SK-N-SH (cell line): ENCODE measurements around the gene NR3C1. TPM values are rescaled to one million over a fixed set of nuclear protein-coding genes. Genes with fewer than 3 reads are reported as not detected.

Source experiments
- CTCF ChIA-PET: fragments of 300-600, 350-600 bp; formaldehyde crosslinking; extraction: SDS; loops from one replicate; lab custom pipeline; 2021; lab: Yijun Ruan, JAX
- POLR2A ChIA-PET: fragments of 350-600 bp; sonication (Branson Sonifier 250); formaldehyde crosslinking; extraction: SDS; loops from one replicate; lab custom pipeline; 2020; ENCODE audit warnings: antibody characterized with exemption, inconsistent platforms; lab: Yijun Ruan, JAX
- DNase-seq: peaks from one replicate; pipeline ENCODE4 v3.0.0; 2012
- H2AFZ ChIP-seq: fragments of 200-600 bp; sonication (generic); 2 replicates; pipeline ENCODE4 v1.8.1; 2016; ENCODE audit warnings: antibody characterized with exemption, mild to moderate bottlenecking, low read depth
- H3F3A ChIP-seq: fragments of 200-600 bp; sonication (generic); replicated peaks from 2 replicates; pipeline ENCODE3; 2016; ENCODE audit warnings: antibody characterized with exemption, mild to moderate bottlenecking; ENCODE audit not compliant: insufficient read depth
- H3K27ac ChIP-seq, 2 experiments: fragments of 200-500 bp in 1 of 2; fragments of 200-600 bp in 1 of 2; sonication (Bioruptor generic) in 1 of 2; sonication (generic), shearing (Covaris generic) in 1 of 2; 2 replicates each; pipeline versions ENCODE4 v1.5.1 to v1.6.1; 2014 to 2016; ENCODE audit warnings: low read depth in 2 of 2, inconsistent platforms in 1 of 2, low read length in 1 of 2, mild to moderate bottlenecking in 1 of 2, mixed read lengths in 1 of 2
- H3K27me3 ChIP-seq: fragments of 200-600 bp; sonication (generic), shearing (Covaris generic); 2 replicates; pipeline ENCODE4 v1.6.1; 2016; ENCODE audit warnings: mixed run types; ENCODE audit not compliant: insufficient read depth
- H3K36me3 ChIP-seq, 2 experiments: fragments of 200-500 bp in 1 of 2; fragments of 200-600 bp in 1 of 2; sonication (Bioruptor generic) in 1 of 2; sonication (generic) in 1 of 2; replicated peaks in 1 of 2; 2 replicates each; pipeline versions ENCODE3 to v1.5.1; 2014 to 2016; ENCODE audit warnings: low read length in 1 of 2, mild to moderate bottlenecking in 1 of 2; ENCODE audit not compliant: insufficient read depth in 2 of 2, control insufficient read depth in 1 of 2
- H3K4me1 ChIP-seq, 2 experiments: fragments of 200-500 bp in 1 of 2; fragments of 200-600 bp in 1 of 2; sonication (Bioruptor generic) in 1 of 2; sonication (generic), shearing (Covaris generic) in 1 of 2; 2 replicates each; pipeline versions ENCODE4 v1.5.1 to v1.6.1; 2014 to 2016; ENCODE audit warnings: low read depth in 1 of 2, low read length in 1 of 2, mixed run types in 1 of 2; ENCODE audit not compliant: insufficient read depth in 2 of 2, control insufficient read depth in 1 of 2
- H3K4me2 ChIP-seq: fragments of 200-600 bp; sonication (generic), shearing (Covaris generic); 2 replicates; pipeline ENCODE4 v1.6.1; 2017; ENCODE audit warnings: mixed run types
- H3K4me3 ChIP-seq, 2 experiments: fragments of 200-500 bp in 1 of 2; fragments of 200-600 bp in 1 of 2; sonication (Bioruptor generic) in 1 of 2; sonication (generic), shearing (Covaris generic) in 1 of 2; 2 replicates each; pipeline versions ENCODE4 v1.5.1 to v1.8.1; 2014 to 2016; ENCODE audit warnings: low read depth in 2 of 2, inconsistent platforms in 1 of 2, low read length in 1 of 2, mild to moderate bottlenecking in 1 of 2, mixed read lengths in 1 of 2, moderate library complexity in 1 of 2
- H3K79me2 ChIP-seq: fragments of 200-600 bp; sonication (generic); 2 replicates; pipeline ENCODE4 v1.8.1; 2017; ENCODE audit warnings: mild to moderate bottlenecking; ENCODE audit not compliant: insufficient read depth
- H3K9ac ChIP-seq: fragments of 200-600 bp; sonication (generic); 2 replicates; pipeline ENCODE4 v1.6.1; 2017; ENCODE audit warnings: mixed run types
- H3K9me2 ChIP-seq: fragments of 200-600 bp; sonication (generic); 2 replicates; pipeline ENCODE4 v1.6.1; 2017; ENCODE audit warnings: mixed run types
- H3K9me3 ChIP-seq: fragments of 200-600 bp; sonication (generic); 2 replicates; pipeline ENCODE4 v1.6.1; 2017; ENCODE audit warnings: mixed run types, mild to moderate bottlenecking, moderate library complexity
- H4K20me1 ChIP-seq: fragments of 200-600 bp; sonication (generic); 2 replicates; pipeline ENCODE4 v1.6.1; 2017; ENCODE audit warnings: mild to moderate bottlenecking, mixed run types; ENCODE audit not compliant: insufficient read depth
- ELF1 ChIP-seq: IDR thresholded peaks from 2 replicates; pipeline ENCODE4 v1.4.0; 2012
- EP300 ChIP-seq, 2 experiments: IDR thresholded peaks; 2 replicates each; pipeline versions ENCODE4 v1.4.0 to v1.6.1; 2012; ENCODE audit warnings: borderline replicate concordance in 1 of 2, low read depth in 1 of 2, low read length in 1 of 2
- EZH2phosphoT487 ChIP-seq: fragments of 200-600 bp; sonication (generic); IDR thresholded peaks from 2 replicates; pipeline ENCODE4 v1.6.1; 2017; ENCODE audit warnings: low read depth, mixed run types, mild to moderate bottlenecking, antibody characterized with exemption, moderate library complexity, borderline replicate concordance
- FOSL2 ChIP-seq: IDR thresholded peaks from 2 replicates; pipeline ENCODE4 v1.4.0; 2012; ENCODE audit warnings: low read depth, mild to moderate bottlenecking, moderate library complexity, borderline replicate concordance
- FOXJ3 ChIP-seq: sonication (generic); formaldehyde crosslinking; IDR thresholded peaks from 2 replicates; pipeline ENCODE4 v1.5.1; 2020; ENCODE audit warnings: mild to moderate bottlenecking, missing genetic modification reagents
- FOXM1 ChIP-seq: IDR thresholded peaks from 2 replicates; pipeline ENCODE4 v1.4.0; 2012; ENCODE audit warnings: low read depth, mild to moderate bottlenecking
- GABPA ChIP-seq: IDR thresholded peaks from 2 replicates; pipeline ENCODE4 v1.4.0; 2012; ENCODE audit warnings: low read depth, mild to moderate bottlenecking
- GATA2 ChIP-seq: sonication (generic); formaldehyde crosslinking; IDR thresholded peaks from 2 replicates; pipeline ENCODE4 v1.5.0; 2020; ENCODE audit warnings: mild to moderate bottlenecking, missing genetic modification reagents
- MAX ChIP-seq: IDR thresholded peaks from 2 replicates; pipeline ENCODE4 v1.4.0; 2012; ENCODE audit warnings: low read depth
- MXI1 ChIP-seq: IDR thresholded peaks from 2 replicates; pipeline ENCODE4 v1.6.1; 2012; ENCODE audit warnings: mild to moderate bottlenecking, low read depth, low read length, improper control_type of control experiment
- NFIC ChIP-seq: IDR thresholded peaks from 2 replicates; pipeline ENCODE4 v1.4.0; 2012; ENCODE audit warnings: borderline replicate concordance
- NRF1 ChIP-seq: IDR thresholded peaks from 2 replicates; pipeline ENCODE4 v1.6.1; 2012; ENCODE audit warnings: low read depth, mild to moderate bottlenecking, low read length
- PBX3 ChIP-seq: IDR thresholded peaks from 2 replicates; pipeline ENCODE4; 2012
- POLR2AphosphoS5 ChIP-seq: IDR thresholded peaks from 2 replicates; pipeline ENCODE4 v1.6.1; 2012; ENCODE audit warnings: low read depth, low read length
- RAD21 ChIP-seq: IDR thresholded peaks from 2 replicates; pipeline ENCODE4 v1.6.1; 2012; ENCODE audit warnings: mild to moderate bottlenecking, low read length
- RCOR1 ChIP-seq: fragments of 150-350 bp; IDR thresholded peaks from 2 replicates; pipeline ENCODE4 v1.6.1; 2017; ENCODE audit warnings: antibody characterized with exemption, low read length
- RFX5 ChIP-seq: IDR thresholded peaks from 2 replicates; pipeline ENCODE4 v1.6.1; 2012; ENCODE audit warnings: mild to moderate bottlenecking, improper control_type of control experiment, low read length
- RXRA ChIP-seq: IDR thresholded peaks from 2 replicates; pipeline ENCODE4 v1.4.0; 2012; ENCODE audit warnings: low read depth, mild to moderate bottlenecking, borderline replicate concordance
- SMC3 ChIP-seq: IDR thresholded peaks from 2 replicates; pipeline ENCODE4 v1.6.1; 2012; ENCODE audit warnings: low read depth, low read length, improper control_type of control experiment
- TAF1 ChIP-seq: IDR thresholded peaks from 2 replicates; pipeline ENCODE4 v1.6.1; 2012; ENCODE audit warnings: low read depth, mild to moderate bottlenecking, low read length, moderate library complexity, borderline replicate concordance
- TCF12 ChIP-seq: IDR thresholded peaks from 2 replicates; pipeline ENCODE4 v1.4.0; 2012
- TEAD4 ChIP-seq: IDR thresholded peaks from 2 replicates; pipeline ENCODE4 v1.4.0; 2012; ENCODE audit warnings: mild to moderate bottlenecking, borderline replicate concordance; ENCODE audit not compliant: insufficient read depth
- YY1 ChIP-seq: IDR thresholded peaks from 2 replicates; pipeline ENCODE4 v1.4.0; 2012; ENCODE audit warnings: low read depth, mild to moderate bottlenecking
- WGBS: methylation state at CpG from one replicate; pipeline ENCODE4 v1.1.6; 2017; ENCODE audit warnings: low lambda C conversion rate; 5-methylcytosine and 5-hydroxymethylcytosine counted together
- polyA plus RNA-seq, 3 experiments: library from polyadenylated mRNA; depleted of rRNA; stranded (reverse); fragments of >200 nt; gene quantifications; 2 replicates each; pipeline ENCODE4 v1.2.3, GENCODE V29; 2012
- TF ChIP-seq, protein P1 (sequence below): IDR thresholded peaks from 2 replicates; pipeline ENCODE4 v1.6.1; 2012; ENCODE audit warnings: mild to moderate bottlenecking, low read depth, low read length, moderate library complexity

NR3C1 gene
- polyA plus RNA-seq, 1 of the 3 experiments (the other 2 are of a cell fraction): 7.1 TPM

- TF ChIP-seq, protein P1, sequence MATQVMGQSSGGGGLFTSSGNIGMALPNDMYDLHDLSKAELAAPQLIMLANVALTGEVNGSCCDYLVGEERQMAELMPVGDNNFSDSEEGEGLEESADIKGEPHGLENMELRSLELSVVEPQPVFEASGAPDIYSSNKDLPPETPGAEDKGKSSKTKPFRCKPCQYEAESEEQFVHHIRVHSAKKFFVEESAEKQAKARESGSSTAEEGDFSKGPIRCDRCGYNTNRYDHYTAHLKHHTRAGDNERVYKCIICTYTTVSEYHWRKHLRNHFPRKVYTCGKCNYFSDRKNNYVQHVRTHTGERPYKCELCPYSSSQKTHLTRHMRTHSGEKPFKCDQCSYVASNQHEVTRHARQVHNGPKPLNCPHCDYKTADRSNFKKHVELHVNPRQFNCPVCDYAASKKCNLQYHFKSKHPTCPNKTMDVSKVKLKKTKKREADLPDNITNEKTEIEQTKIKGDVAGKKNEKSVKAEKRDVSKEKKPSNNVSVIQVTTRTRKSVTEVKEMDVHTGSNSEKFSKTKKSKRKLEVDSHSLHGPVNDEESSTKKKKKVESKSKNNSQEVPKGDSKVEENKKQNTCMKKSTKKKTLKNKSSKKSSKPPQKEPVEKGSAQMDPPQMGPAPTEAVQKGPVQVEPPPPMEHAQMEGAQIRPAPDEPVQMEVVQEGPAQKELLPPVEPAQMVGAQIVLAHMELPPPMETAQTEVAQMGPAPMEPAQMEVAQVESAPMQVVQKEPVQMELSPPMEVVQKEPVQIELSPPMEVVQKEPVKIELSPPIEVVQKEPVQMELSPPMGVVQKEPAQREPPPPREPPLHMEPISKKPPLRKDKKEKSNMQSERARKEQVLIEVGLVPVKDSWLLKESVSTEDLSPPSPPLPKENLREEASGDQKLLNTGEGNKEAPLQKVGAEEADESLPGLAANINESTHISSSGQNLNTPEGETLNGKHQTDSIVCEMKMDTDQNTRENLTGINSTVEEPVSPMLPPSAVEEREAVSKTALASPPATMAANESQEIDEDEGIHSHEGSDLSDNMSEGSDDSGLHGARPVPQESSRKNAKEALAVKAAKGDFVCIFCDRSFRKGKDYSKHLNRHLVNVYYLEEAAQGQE: no peak
- no peak for TF ChIP-seq YY1
- no peak for TF ChIP-seq MXI1
- no peak for TF ChIP-seq TCF12
- no peak for TF ChIP-seq MAX
- TF ChIP-seq FOXM1: no peak
- TF ChIP-seq RCOR1: no peak
- TF ChIP-seq EP300 (IDR thresholded peaks at IDR 0.05; ENCODE audit: borderline replicate concordance in 1 of 2, low read depth in 1 of 2, low read length in 1 of 2): no peak
These were observed 30.4 kb downstream of the NR3C1 start (continued) for GRCh38 chr5:143373076-143373475.

DNA sequence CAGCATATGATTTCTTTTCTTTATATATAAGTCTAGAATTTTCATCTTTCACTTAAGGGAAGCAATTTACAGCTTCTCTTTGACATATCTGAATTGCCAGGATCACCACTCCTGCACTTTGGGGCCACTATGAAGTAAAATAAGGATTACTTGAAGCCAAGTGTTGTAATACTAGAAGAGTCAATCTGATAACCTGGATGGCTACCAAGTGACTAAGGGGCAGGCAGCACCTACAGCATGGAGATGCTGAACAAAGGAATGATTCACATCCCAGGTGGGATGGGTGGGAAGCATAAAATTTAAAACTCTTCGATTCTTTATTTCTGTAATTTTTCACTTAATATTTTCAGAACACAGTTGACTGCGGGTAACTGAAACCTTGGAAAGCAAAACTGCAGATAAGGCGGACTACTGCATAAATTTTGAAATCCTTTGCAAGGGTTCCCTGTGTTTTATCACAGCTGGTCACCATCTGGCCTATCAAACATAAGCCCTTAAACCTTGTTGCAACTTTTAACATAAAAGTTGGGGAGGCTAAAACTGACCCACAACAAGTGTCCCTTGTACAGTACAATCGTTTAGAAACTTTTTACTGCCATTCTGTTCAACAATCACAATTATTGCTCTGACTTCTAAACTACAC is 31.2 kb downstream of the NR3C1 start:
- no peaks in the 10 kb centered on the region for H3K27me3 ChIP-seq
- no peak overlapping the region for H3K4me2 ChIP-seq
- CTCF ChIA-PET: interaction anchor here (0.7 to 1.4 kb wide), 2 partner anchors 21 to 423 kb away, joined by 3 to 4 read pairs; no protein-coding TSS in a partner anchor
- no peak overlapping the region for H2AFZ ChIP-seq
- H3K4me1 ChIP-seq: peaks cover 2 to 8% of the 10 kb centered on the region in 2 experiments; a peak in 3 of 4 replicates
- peaks cover 93% of the 10 kb centered on the region for H3K79me2 ChIP-seq
- H3F3A ChIP-seq: peaks cover 13% of the 10 kb centered on the region
- H3K36me3 ChIP-seq: peaks cover 0 to 33% of the 10 kb centered on the region in 2 experiments
- no peak overlapping the region for H3K9ac ChIP-seq
- peaks cover 7% of the 10 kb centered on the region for H3K9me3 ChIP-seq
- H4K20me1 ChIP-seq: peaks cover 2% of the 10 kb centered on the region
- TF ChIP-seq NFIC (peak; percentile 9; the same call in 1 of the 2 replicates), POLR2AphosphoS5 (no peak)
- TF ChIP-seq, all 33 proteins: peak for 1
- Histone ChIP-seq H3K27ac (no peak overlapping the region), H3K4me3 (no peak overlapping the region), H3K9me2 (no peaks in the 10 kb centered on the region)
- 94% methylated on average over 4 of the region's 4 CpGs for WGBS
- no peak for DNase-seq
- POLR2A ChIA-PET: no interaction called here

- Histone ChIP-seq H3K4me3 (no peak overlapping the region), H3K36me3 (peaks cover 0 to 33% of the 10 kb centered on the region in 2 experiments), H4K20me1 (no peaks in the 10 kb centered on the region; the same call in none of the 2 replicates), H3K4me1 (peaks cover 0 to 2% of the 10 kb centered on the region in 2 experiments; a peak in 2 of 4 replicates), H3K9me3 (peaks cover 7% of the 10 kb centered on the region), H3K9ac (no peak overlapping the region), H2AFZ (no peak overlapping the region), H3F3A (peaks cover 7% of the 10 kb centered on the region), H3K4me2 (no peak overlapping the region), H3K9me2 (no peaks in the 10 kb centered on the region), H3K27ac (no peak overlapping the region), H3K79me2 (peaks cover 98% of the 10 kb centered on the region), H3K27me3 (no peaks in the 10 kb centered on the region)
- POLR2A ChIA-PET: no interaction called here
- CTCF ChIA-PET: no interaction called here
- DNase-seq: no peak
- WGBS: 92% methylated on average over 3 of the region's 3 CpGs
- TF ChIP-seq EP300 (IDR thresholded peaks at IDR 0.05; ENCODE audit: borderline replicate concordance in 1 of 2, low read depth in 1 of 2, low read length in 1 of 2) (no peak), GABPA (no peak), RAD21 (no peak), NRF1 (no peak), PBX3 (no peak), RFX5 (no peak), RXRA (no peak), FOSL2 (no peak), FOXJ3 (no peak), TEAD4 (no peak), ELF1 (no peak), NFIC (no peak), GATA2 (no peak), SMC3 (no peak), EZH2phosphoT487 (no peak), TAF1 (no peak)
These were observed 33.0 kb downstream of the NR3C1 start for GRCh38 chr5:143370440-143370839.
